GM23248 (cell line): ENCODE measurements around the gene MYPN.

Source experiments
- EZH2 ChIP-seq: fragments of 200-600 bp; sonication (generic); IDR thresholded peaks from 2 replicates; pipeline ENCODE4 v1.6.1; 2018; ENCODE audit warnings: antibody characterized with exemption, mild to moderate bottlenecking; ENCODE audit not compliant: insufficient read depth, poor library complexity, severe bottlenecking
- EZH2phosphoT487 ChIP-seq: fragments of 200-600 bp; sonication (generic); IDR thresholded peaks from 2 replicates; pipeline ENCODE4 v1.6.1; 2018; ENCODE audit warnings: antibody characterized with exemption, moderate library complexity, mild to moderate bottlenecking, low read depth; ENCODE audit not compliant: insufficient read depth

DNA sequence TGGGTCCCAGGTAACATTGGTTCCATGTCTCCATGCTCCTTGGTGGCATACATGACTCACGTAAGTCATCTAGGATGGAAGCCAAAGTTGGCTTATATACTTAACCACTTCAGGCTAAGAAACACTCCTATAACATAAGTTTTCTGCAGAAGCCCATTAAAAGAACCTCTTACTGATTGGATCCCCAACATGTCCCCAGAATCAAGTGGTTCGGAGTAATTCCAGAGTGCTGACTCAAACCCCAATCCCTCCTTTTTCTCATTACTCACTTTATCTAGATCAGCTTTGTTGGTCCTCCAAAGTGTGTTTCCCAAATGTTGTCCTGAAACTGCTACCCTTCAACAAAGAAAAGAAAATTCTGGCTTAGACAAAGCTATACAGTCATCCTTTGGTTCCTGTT, 132.8 kb downstream of the MYPN start:
- TF ChIP-seq EZH2phosphoT487 (no peak), EZH2 (no peak)
